ENCODE data around the gene PSMA4. TPM values are rescaled to one million over a fixed set of nuclear protein-coding genes. Genes with fewer than 3 reads are reported as not detected.

Gene PSMA4
- total RNA-seq, 4 donors from 2014 or later: 88.9 to 143 (median 129) TPM

- DNase-seq (ENCODE audit: low spot score) (no peak), ATAC-seq (ENCODE audit: low FRiP score) (no peak)
- TF ChIP-seq CTCF (IDR thresholded peaks at IDR 0.05): no peak
Observed at GRCh38 chr15:78574944-78575343, 34.7 kb downstream of the PSMA4 start.

GRCh38 chr15:78597583-78597982, 57.3 kb downstream of the PSMA4 start:
- ATAC-seq (ENCODE audit: low FRiP score): no peak

DNA sequence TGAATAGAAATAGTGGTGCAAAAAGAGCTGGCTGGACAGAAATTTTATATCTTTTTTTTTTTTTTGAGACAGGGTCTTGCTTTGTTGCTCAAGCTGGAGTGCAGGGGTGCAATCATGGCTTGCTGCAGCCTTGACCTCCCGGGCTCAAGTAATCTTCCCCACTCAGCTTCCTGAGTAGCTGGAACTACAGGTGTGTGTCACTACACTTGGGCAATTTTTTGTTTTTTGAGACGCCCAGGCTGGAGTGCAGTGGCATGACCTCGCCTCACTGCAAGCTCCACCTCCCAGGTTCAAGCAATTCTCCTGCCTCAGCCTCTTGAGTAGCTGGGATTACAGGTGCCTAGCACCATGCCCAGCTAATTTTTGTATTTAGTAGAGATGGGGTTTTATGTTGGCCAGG, 58.1 kb downstream of the PSMA4 start:
- DNase-seq (ENCODE audit: low spot score): no peak
- no peak for TF ChIP-seq CTCF (IDR thresholded peaks at IDR 0.05)
- ATAC-seq (ENCODE audit: low FRiP score): no peak

More at GRCh38 chr15:78597583-78597982, 57.3 kb downstream of the PSMA4 start:
- no peak for TF ChIP-seq CTCF (IDR thresholded peaks at IDR 0.05)
- DNase-seq (ENCODE audit: low spot score): no peak

GRCh38 chr15:78599189-78599588, 58.9 kb downstream of the PSMA4 start:
- ATAC-seq (ENCODE audit: low FRiP score): no peak
- no peak for DNase-seq (ENCODE audit: low spot score)
- no peak for TF ChIP-seq CTCF (IDR thresholded peaks at IDR 0.05)

Small RNA genes within 50 kb of the gene (small RNA-seq; reads per million reads assigned to genes)
- not detected for gene AC067863.2

Other genes starting within 250 kb of the PSMA4 start
- gene SKIC8, start 240.8 kb upstream of the PSMA4 start, total RNA-seq: 10 to 100 TPM; 40.1 to 72.4 (median 65.4) TPM
- 1 to 10 TPM in 1 of 4 donors, not detected in 3; 1.6 TPM for gene CRABP1, start 200.1 kb upstream of the PSMA4 start, total RNA-seq
- gene IREB2, start 102.2 kb upstream of the PSMA4 start, total RNA-seq: 10 to 100 TPM; 24.0 to 46.5 (median 33.2) TPM
- gene HYKK, start 32.9 kb upstream of the PSMA4 start, total RNA-seq: 1 to 10 TPM; 3.8 to 8.0 (median 4.8) TPM
- gene CHRNA5, start 25.1 kb downstream of the PSMA4 start, total RNA-seq: 1 to 10 TPM in 3 of 4 donors, under 1 TPM in 1; 0.63 to 3.1 (median 1.8) TPM
- gene CHRNA3, start 80.6 kb downstream of the PSMA4 start, total RNA-seq: 1 to 10 TPM in 1 of 4 donors, under 1 TPM in 1, not detected in 2; 0.09 to 1.3 TPM
- not detected for gene CHRNB4, start 100.8 kb downstream of the PSMA4 start, total RNA-seq

Data from omental fat pad (tissue), 4 donors.